HG03457 (cell line): ENCODE measurements around the gene FHOD3.

ENCODE experiments used
- ATAC-seq: cut with Tn5 transposase; IDR thresholded peaks from one replicate; pipeline ENCODE4 v1.9.1; 2021; ENCODE audit warnings: moderate number of reproducible peaks; ENCODE audit not compliant: unreplicated experiment

The FHOD3 gene

GRCh38 chr18:36403896-36404820 is 106.6 kb downstream of the FHOD3 start:
- no peak for ATAC-seq

GRCh38 chr18:36405611-36406010 is 108.1 kb downstream of the FHOD3 start:
- ATAC-seq, result no peak

- ATAC-seq, result no peak
Measured at GRCh38 chr18:36406805-36407204, 109.3 kb downstream of the FHOD3 start.

GRCh38 chr18:36408606-36409005 is 111.1 kb downstream of the FHOD3 start:
- no peak for ATAC-seq

GRCh38 chr18:36409779-36410178 is 112.3 kb downstream of the FHOD3 start:
- no peak for ATAC-seq

GRCh38 chr18:36410346-36410745 is 112.8 kb downstream of the FHOD3 start:
- no peak for ATAC-seq

- no peak for ATAC-seq
Measured at GRCh38 chr18:36411745-36412168, 114.2 kb downstream of the FHOD3 start.

- ATAC-seq, result no peak
Measured at GRCh38 chr18:36412778-36413177, 115.3 kb downstream of the FHOD3 start.

- ATAC-seq, result no peak
Measured at GRCh38 chr18:36415171-36415570, 117.7 kb downstream of the FHOD3 start.

- ATAC-seq, result no peak
Measured at GRCh38 chr18:36415625-36416024, 118.1 kb downstream of the FHOD3 start.

- ATAC-seq, result no peak
Measured at GRCh38 chr18:36419188-36419899, 121.8 kb downstream of the FHOD3 start.

- ATAC-seq, result no peak
Measured at GRCh38 chr18:36419900-36420531, 122.5 kb downstream of the FHOD3 start.

GRCh38 chr18:36420826-36421225 is 123.3 kb downstream of the FHOD3 start:
- no peak for ATAC-seq

- no peak for ATAC-seq
Measured at GRCh38 chr18:36424741-36425142, 127.2 kb downstream of the FHOD3 start.

- no peak for ATAC-seq
Measured at GRCh38 chr18:36427369-36427768, 129.9 kb downstream of the FHOD3 start.

- no peak for ATAC-seq
Measured at GRCh38 chr18:36427831-36428230, 130.3 kb downstream of the FHOD3 start.

- no peak for ATAC-seq
Measured at GRCh38 chr18:36428431-36429029, 131.0 kb downstream of the FHOD3 start.

- ATAC-seq, result no peak
Measured at GRCh38 chr18:36432880-36433555, 135.5 kb downstream of the FHOD3 start.

GRCh38 chr18:36436387-36436786 is 138.9 kb downstream of the FHOD3 start:
- no peak for ATAC-seq

GRCh38 chr18:36440614-36441013 is 143.1 kb downstream of the FHOD3 start:
- ATAC-seq, result no peak
